ENCODE measurements around the gene XPO5. TPM values are rescaled to one million over a fixed set of nuclear protein-coding genes. Genes with fewer than 3 reads are reported as not detected.

Gene XPO5
- total and polyA plus RNA-seq, 9 of the 15 experiments (the other 6 are each of a cell fraction or from before 2014, with no cell fraction given) = 36.0 to 170 (median 99.1) TPM

GRCh38 chr6:43477235-43478007, 98.4 kb downstream of the XPO5 start, which contains the start of gene TJAP1 (continued):
- TF ChIP-seq POLR2AphosphoS5 (IDR thresholded peaks at IDR 0.05; ENCODE audit: control insufficient read depth, insufficient read depth, low read depth, low read length) (peak; percentile 98), ZNF316 (IDR thresholded peaks at IDR 0.05) (no peak), HINFP (tag; conservative IDR thresholded peaks at IDR 0.05; ENCODE audit: low read depth) (no peak), ATF2 (CRISPR knock-in tag; IDR thresholded peaks at IDR 0.05) (no peak), PHB2 (IDR thresholded peaks at IDR 0.05; ENCODE audit: low read depth) (no peak), THAP7 (CRISPR knock-in tag; IDR thresholded peaks at IDR 0.05) (no peak), DMBX1 (CRISPR knock-in tag; IDR thresholded peaks at IDR 0.05; ENCODE audit: borderline replicate concordance) (no peak), MGA (IDR thresholded peaks at IDR 0.05) (no peak), CREBBP (IDR thresholded peaks at IDR 0.05; ENCODE audit: low read depth, low read length) (no peak), HEY1 (CRISPR knock-in tag; IDR thresholded peaks at IDR 0.05; ENCODE audit: borderline replicate concordance) (no peak), TRIM24 (IDR thresholded peaks at IDR 0.05) (no peak), POLR3G (IDR thresholded peaks at IDR 0.05; ENCODE audit: extremely low read depth, insufficient read length, insufficient replicate concordance) (no peak)
